ENCODE data around the gene SUN1.

DNA sequence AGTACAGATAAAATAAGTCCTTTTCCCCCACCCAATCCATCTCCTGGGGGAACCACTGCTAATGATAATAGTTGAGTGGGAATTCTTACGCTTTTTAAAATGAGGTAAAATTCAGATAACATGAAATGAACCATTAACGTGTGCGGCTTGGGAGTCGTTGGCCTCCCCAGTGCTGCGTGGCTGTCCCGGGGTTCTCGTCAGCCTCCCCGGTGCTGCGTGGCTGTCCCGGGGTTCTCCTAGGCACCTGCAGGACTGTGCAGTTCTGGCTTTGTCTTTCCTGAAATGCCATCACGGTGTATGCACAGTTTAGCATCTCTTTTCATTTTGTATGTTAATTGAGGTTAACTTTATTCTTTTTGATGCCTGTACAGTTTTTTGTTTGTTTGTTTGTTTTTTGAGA is 13.5 kb downstream of the SUN1 start:
- no peak for TF ChIP-seq CTCF (IDR thresholded peaks at IDR 0.05)
- no peak for TF ChIP-seq POLR2AphosphoS5 (IDR thresholded peaks at IDR 0.05)
- TF ChIP-seq EP300 (IDR thresholded peaks at IDR 0.05), result no peak
- no peak for TF ChIP-seq POLR2A (IDR thresholded peaks at IDR 0.05)
